HG03097 (cell line): ENCODE measurements around the gene EML6.

Experiments
- ATAC-seq: cut with Tn5 transposase; IDR thresholded peaks from one replicate; pipeline ENCODE4 v1.9.1; 2021; ENCODE audit not compliant: unreplicated experiment, low FRiP score

EML6 gene

DNA sequence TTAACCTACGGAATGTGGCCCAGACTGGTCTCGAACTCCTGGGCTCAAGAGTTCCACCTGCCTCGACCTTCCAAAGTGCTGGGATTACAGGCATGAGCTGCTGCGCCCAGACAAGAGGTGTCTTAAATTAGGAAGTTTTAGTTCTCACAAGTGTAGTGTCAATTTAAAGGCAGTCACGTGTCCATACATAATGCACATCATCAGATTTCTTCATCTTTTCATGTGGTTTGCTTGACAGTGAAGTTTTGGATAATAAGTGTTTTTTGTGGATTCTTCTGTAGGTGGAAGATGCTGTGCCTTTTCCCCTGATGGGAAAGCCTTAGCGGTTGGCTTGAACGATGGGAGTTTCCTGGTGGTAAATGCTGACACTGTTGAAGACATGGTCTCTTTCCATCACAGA, 179.3 kb downstream of the EML6 start:
- no peak for ATAC-seq

DNA sequence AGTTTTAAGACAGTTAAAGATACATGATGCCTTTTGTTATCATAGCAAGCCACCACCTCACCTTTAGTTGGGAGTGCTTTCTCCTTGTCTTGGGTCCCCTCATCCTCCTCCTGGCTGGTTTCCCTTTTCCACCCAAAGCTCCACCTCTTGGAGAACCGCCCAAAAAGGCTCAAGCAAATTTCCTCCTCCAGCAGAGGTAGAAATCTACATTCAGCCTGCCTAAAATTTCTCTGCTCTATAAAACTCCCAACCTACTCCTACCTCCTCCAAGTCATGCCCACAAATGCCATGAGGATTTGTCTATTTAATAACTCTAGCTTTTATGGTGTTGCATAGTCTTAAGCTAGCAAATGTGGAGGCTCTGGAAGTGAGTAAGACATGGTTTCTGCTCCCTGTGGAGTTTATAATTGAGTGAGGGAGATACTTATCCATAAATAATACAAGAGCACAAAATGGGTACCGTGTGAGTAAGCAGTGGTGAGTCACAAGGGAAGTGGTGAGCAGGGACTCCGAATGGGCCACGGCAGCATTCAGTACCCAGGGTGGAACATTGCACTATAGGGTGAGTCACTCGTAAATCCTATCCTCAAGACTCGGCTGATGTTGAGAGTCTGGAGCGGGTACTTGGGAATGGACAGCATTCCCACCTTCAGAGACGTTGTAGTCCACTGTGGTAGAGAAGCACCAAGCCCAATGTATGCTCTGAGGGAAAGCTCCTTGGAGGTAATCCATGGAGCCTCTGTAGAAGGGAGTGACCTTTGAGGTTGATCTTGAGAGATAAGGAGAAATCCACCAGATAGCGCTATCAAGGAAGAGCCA, 180.5 kb downstream of the EML6 start:
- ATAC-seq, result no peak

DNA sequence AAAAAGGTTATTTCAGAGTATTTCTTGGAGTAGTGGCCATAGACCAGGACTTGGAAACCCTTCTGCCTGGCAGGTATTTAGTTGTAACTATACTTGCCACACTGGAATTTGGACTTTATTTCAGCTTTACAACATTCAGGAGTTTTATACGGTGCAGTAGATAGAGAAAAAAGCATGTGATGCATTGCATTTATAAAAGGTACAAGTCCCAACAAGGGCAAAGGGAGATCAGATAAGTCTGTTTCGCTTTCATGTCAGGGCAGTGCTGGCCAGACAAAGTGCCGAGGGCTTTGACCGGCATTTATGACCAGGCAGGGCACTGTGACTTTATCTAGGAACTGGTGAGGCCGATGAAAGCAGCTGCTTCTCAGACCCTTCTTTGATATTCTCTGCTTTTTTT, 181.4 kb downstream of the EML6 start:
- no peak for ATAC-seq

DNA sequence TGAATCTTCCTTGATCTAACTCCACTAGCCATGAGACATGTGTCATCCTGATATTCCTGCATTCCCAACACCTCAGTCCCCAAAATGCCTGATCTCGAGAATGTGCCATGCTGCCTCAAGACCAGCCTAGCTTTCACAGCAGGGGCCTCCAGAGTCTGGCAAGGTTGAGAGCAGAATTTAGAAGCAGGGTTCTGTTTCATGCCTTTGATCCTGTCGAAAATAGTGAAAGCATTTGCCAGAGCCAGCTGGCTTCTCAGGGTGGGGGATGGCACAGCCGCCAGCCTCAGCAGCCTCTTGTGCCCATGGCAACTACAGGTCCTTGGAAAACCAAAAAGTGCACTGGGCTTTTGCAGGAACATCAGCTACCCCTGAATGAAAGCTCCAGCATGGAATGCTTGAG, 183.3 kb downstream of the EML6 start:
- no peak for ATAC-seq

DNA sequence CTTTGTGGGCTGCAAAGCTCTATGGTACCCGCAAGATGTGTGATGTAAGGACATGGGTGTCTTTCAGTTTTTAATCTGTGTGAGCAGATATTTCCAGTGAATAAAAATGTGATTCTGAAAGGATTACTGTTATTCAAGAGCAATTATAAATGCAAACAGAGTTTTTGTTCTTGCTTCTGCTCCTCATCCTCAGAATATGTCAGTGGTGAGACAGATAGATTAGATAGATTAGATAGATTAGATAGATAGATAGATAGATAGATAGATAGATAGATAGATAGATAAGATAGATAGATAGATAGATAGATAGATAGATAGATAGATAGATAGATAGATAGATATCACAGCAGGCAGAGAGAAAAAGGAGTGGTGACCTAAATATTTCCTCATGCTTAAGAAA, 184.2 kb downstream of the EML6 start:
- no peak for ATAC-seq

DNA sequence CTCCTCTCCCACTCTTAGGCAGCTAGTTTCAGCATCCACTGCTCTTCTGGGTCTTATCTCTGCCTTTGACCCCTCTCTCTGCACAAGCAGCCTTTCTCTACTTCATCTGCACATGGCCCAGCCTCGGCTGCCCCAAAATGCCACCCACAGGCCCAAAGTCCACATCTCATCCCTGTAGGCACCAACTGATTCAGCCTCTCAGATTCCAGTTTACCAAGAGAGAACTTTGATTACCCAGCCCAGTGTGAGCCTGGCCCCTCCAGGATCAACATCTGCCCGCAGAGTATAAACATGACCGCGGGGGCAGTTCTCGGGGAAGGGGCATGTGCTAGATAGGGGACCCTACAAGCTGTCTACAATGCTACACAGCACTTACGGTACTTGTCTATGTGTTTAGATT, 185.1 kb downstream of the EML6 start:
- no peak for ATAC-seq

DNA sequence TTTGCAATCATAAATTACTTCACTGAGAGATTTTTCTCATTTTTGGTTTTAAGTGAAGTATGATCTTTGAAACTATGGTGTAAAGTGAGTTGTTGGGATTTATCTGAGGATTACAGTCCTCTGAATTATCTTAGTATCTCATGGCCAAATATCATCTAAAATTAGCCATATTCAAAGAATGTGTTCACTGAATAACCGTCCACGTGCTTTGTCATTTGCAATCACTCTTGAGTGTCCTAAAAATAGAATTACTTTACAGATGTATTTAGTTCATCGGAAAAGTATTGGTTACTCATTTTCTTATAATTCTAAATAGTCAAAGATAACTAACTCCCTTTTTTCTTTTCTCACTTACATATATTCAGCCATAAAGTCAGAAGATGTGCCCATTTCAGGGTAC, 185.5 kb downstream of the EML6 start:
- ATAC-seq, result no peak

DNA sequence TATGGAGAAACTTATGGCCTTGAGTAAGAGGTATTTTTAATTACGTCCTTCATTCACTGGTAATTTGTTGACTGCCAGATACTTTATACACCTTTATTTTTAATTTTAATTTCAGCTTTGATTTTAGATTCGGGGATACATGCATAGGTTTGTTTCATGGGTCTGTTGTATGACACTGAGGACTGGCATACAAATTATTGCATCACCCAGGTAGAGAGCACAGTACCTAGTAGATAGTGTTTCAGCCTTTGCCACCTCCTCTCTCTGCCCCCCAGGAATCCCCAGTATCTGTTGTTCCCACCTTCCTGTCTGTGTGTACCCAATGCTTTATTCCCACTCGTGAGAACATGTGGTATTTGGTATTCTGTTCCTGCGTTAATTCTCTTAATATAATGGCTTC, 188.8 kb downstream of the EML6 start:
- no peak for ATAC-seq

DNA sequence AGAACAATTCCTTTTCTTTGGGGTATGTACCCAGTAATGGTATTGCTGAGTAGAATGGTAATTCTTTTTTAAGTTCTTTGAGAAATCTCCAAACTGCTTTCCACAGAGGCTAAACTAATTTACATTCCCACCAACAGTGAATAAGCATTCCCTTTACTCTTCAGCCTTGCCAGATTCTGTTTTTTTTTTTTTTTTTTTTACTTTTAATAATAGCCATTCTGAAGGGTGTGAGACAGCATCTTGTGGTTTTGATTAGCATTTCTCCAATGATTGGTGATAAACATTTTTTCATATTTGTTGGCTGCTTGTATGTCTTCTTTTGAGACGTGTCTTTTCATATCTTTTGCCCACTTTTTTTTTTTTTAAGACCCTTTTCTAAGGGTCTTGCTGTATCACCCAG, 189.4 kb downstream of the EML6 start:
- ATAC-seq, result no peak

DNA sequence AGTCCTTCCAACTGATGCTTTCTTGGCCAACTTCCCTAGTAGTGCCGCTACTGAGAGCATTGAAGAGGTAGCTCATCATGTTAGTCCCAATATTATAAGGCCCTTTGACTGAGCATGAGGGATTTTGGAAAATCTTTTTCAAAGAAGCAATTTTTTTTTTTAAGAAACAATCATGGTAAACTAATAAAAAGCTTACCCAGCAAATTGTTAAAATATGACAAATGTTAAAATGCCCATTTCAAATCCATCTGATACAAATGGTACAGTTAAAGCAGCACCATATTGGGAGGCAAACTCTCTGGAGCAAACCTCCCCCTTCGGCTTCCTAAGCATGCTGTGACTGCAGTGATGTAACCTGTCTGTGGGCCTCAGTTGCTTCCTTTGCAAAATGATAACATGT, 191.2 kb downstream of the EML6 start:
- no peak for ATAC-seq

DNA sequence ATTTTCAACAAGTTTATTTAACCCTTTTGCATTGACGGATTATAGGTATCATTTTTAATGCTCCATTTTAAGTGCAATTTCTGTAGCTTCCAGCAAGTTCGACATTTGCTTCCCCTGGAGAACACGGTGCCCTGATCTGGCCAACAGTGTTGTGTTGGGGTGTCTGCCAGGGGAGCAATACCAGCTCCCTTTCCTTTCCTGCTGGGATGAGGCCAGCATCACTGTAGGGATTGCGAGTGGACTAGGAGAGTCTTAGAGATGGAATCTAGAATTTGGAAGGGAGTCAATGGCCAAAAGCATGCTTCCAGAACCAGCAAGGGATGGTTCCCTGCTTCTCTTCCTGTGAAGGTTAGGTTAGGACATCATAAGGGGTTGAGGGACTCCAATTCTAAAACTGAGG, 191.6 kb downstream of the EML6 start:
- ATAC-seq, result no peak

DNA sequence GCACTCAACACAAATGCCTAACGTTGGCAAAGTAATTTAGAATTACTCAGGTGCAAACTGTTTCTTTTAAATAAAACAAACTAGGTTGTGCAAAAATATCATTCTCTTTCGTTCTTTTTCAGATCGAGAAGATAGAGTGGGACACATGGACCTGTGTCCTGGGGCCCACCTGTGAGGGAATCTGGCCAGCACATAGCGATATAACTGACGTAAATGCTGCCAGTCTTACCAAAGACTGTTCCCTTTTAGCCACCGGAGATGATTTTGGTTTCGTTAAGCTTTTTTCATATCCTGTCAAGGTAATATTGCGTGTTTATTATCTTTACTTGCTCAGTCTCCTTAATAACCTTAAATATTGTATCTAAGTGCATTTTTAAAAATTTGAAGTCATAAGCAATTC, 193.2 kb downstream of the EML6 start:
- no peak for ATAC-seq

DNA sequence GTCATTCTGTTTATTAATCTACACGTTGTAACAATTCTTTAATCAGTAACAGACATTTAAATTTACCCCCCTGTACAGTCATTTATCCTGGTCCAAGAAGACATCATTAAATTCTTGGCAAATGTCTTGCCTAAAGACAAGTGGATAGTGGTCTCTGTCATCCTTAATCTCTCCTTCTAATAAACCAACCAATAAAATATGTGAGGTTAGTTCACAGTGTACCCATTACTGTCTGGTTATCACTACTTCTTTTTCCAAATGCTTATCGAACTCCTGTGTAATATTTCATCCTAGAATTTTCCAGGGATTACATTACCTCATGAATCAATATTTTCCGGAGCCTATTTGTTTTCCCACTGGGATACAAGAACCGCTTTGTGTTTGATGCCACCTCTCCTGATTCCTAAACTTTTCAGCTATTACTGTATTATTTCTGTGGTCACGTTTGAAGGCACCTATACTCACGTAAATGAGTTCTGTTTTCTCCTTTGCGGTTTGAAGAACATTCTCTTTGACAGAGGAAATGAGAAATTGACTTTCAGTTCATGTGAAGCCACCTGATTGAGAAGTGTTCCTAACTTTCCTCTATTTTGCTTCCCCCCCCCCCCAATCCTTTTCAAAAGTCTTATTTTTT, 195.3 kb downstream of the EML6 start:
- ATAC-seq, result no peak

DNA sequence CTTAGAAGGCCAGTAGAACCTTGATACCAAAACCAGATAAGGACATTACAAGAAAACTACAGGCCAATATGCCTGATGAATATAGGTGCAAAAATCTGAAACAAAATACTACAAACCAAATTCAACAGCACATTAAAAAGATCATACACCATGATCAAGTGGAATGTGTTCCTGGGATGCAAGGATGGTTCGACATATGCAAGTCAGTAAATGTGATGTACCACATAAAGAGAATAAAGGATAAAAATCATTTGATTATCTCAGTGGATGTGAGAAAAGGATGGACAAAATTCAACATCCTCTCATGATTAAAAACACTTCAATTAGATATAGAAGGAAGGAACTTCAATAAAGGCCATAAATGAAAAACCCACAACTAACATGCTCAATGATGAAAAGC, 197.2 kb downstream of the EML6 start:
- no peak for ATAC-seq

DNA sequence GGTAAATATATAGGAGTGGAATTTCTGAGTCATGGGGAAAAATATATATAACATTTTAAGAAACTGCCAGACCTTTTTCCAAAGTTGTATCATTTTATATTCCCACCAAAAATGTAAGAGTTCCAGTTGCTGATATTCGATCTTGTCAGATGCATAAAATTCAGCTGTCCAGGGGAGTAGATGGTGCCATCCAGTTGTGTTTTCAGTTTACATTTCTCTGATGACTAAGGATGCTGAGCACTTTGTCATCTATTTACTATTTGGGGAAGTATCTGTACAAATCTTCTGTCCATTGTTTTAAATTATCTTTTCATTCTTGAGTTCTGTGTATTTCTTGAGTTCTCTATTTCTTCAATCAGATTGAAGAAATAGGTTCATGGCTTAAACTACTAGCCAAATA, 200.7 kb downstream of the EML6 start:
- ATAC-seq, result no peak

DNA sequence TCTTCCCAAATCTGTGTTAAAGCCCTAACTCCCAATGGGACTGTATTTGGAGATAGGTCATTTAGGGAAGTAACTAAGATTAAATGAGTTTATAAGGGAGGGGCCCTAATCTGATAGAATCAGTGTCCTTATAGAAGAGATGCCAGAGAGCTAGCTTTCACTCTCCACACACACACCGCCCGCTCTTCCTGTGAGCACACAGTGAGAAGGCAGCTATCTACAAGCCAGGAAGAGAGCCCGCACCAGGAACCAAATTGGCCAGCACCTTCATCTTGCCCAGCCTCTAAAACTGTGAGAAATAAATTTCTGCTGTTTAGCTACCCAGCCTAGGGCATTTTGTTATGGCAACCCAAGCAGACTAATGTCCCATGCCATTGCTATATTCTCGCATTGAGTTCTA, 201.6 kb downstream of the EML6 start:
- ATAC-seq, result no peak

DNA sequence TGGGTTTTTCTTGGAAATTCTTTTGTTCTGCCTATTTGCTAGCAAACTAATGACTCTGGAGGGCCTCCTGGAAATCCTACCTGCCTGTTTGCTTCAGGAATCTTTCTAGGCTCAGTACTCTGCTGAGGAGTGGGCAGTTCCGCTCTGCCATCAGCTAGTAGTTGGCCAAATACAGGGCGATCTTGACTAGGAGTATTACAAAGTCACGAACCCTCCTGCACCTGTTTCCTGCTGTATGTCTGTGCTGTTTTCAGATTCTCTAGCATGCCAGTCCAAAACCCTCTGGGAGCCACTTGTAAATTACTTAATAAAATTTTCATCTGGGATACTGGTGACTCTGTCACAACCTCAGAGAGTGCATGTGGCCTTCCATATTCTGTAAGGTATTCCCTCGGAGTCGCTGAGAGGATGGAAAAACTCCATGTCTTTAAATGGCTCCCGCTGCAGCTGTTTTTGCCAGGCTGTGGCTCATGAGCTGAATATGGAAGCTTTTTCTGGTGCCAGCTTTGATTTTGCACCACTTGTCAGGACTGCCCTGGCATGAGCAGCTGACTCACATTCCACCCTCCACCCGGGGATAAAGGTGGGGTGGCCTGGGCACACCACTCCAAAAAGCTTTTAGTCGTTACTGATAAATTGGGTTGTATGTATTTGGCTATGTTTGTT, 203.8 kb downstream of the EML6 start:
- no peak for ATAC-seq

DNA sequence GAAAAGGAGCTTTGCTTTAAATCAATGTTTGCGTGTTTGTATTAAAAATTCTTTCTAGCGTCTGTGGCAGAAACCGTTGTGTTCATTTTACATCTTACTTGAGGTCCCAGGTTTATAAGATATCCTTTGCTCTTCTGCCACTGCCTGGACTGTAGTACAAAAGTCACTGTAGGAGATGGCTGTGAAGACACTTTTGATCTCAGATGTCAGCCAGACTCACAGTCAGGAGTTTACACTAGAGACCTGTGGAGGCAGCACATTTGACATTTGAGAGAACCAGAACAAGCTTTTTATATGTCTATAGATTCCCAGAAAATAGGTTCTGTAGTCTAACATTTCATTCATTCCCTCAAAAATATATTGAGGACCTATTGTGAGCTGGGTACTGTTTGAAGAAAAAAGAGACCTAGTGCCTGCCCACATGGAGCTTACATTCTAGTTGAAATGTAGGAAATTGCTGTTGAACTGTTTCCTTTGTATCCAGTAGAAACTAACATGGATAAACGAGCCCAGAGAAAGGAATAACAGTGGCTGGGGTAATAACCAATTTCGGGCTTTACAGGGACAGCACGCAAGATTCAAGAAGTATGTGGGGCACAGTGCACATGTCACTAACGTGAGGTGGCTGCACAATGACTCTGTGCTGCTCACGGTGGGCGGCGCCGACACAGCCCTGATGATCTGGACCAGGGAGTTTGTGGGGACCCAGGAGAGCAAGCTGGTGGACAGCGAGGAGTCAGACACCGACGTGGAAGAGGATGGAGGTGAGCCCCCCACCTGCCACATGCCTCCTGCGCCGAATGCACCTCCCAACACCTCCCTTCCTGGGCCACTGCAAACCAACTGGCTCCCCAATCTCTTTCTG, 204.5 kb downstream of the EML6 start:
- no peak for ATAC-seq

DNA sequence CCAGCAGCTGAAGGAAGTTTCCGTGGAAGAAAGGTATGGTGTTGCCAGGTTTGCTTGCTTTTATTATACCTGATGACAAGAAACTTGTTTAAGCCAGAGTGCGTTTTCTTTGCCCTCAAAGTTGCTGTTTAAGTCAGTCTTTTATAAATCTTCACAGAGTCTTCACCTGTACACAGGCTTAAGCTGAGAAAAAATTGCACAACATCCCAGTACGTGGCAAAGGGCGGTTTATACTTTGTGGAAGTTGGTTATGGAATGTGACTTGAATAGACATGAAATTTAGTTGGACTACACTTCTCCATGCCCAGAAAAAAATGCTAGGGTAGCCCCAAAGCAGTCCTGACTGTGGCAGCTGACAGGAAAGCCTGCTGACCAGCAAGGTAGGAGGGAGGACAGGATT, 205.3 kb downstream of the EML6 start:
- ATAC-seq, result no peak

DNA sequence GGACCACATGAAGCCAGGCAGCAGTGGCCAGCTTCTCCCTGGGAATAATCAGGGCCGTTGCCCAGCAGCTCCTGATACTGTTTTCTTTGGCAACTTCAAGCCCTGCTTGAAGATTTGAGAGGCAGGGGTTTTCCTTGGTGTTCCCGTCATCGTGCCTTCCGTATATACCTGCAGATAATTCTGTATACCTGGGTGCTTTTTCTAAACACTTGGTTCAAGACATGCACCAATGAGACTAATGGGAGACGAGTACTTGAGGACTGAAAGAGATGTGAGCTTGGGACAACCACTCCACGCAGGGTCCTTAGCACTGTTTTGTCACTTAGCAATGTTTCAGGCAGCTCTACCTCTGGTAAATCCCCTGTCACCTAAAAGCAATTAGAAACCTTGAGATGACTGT, 208.0 kb downstream of the EML6 start:
- no peak for ATAC-seq

DNA sequence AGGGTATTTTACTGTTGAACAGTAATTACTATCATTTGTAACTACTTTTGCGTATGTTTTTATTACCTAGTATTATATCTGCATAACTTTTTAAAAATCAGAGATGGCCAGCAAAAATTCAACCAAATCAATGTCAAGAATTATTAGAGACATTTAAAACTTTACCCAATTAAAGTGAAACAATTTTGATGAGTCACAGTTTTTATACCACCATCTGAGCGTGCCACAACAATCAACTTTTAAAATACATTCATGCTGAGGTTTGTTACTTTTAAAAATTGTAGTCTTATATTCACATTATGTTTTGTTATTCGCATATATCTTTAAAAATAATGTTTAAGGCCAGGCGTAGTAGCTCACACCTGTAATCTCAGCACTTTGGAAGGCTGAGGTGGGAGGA, 211.9 kb downstream of the EML6 start:
- no peak for ATAC-seq
